Uterus (tissue), 2 donors: ENCODE measurements around the gene CCN2.

Experiments used
- POLR2A ChIP-seq, 2 donors: fragments of 450-650 bp; IDR thresholded peaks; one replicate each; pipeline ENCODE4 v1.6.1; 2016; ENCODE audit warnings: antibody characterized with exemption in 2 of 2, mild to moderate bottlenecking in 1 of 2, moderate library complexity in 1 of 2
- TF ChIP-seq, protein P1 (sequence below), 4 experiments: fragments of 200-600 bp in 2 of 4; fragments of 450-650 bp in 2 of 4; sonication (generic) in 2 of 4; IDR thresholded peaks; one replicate each; pipeline ENCODE4 v1.5.1; 2016 to 2019; ENCODE audit warnings: antibody characterized with exemption in 4 of 4, mild to moderate bottlenecking in 2 of 4, moderate library complexity in 1 of 4

DNA sequence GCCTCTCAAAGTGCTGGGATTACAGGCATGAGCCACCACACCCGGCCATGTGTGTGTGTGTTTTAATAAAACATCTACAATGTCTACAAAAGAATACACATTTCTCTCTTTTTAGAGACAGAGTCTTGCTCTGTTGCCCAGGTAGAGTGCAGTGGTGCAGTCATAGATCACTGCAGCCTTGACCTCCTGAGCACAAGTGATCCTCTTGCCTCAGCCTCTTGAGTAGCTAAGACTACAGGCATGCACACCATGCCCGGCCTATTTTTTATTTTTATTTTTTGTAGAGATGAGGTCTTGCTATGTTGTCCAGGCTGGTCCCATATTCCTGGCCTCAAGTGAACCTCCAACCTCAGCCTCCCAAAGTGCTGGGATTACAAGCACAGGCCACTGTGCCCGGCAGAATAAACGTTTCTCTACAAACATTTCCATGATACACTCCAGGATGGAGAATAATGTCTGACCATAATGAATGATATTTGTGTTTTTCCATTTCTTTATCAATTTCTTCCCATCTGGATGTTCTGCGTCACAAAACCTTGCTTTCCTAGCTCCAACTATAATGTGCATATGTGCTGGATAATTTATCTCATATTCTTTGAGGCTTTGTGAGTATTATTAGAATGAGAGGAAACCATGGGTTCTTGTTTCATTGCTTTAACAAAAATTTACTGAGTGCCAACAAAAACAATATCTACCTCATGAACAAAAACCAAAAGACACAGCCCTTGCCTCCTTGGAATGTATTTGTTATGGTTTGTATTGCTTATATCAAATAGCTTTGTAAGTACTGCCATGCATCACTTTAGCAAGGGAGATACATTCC lies 28.6 kb upstream of the CCN2 start:
- TF ChIP-seq, protein P1, sequence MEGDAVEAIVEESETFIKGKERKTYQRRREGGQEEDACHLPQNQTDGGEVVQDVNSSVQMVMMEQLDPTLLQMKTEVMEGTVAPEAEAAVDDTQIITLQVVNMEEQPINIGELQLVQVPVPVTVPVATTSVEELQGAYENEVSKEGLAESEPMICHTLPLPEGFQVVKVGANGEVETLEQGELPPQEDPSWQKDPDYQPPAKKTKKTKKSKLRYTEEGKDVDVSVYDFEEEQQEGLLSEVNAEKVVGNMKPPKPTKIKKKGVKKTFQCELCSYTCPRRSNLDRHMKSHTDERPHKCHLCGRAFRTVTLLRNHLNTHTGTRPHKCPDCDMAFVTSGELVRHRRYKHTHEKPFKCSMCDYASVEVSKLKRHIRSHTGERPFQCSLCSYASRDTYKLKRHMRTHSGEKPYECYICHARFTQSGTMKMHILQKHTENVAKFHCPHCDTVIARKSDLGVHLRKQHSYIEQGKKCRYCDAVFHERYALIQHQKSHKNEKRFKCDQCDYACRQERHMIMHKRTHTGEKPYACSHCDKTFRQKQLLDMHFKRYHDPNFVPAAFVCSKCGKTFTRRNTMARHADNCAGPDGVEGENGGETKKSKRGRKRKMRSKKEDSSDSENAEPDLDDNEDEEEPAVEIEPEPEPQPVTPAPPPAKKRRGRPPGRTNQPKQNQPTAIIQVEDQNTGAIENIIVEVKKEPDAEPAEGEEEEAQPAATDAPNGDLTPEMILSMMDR (IDR thresholded peaks at IDR 0.05) = no peak
- no peak for TF ChIP-seq POLR2A (IDR thresholded peaks at IDR 0.05)
